Right lobe of liver (tissue), 6 donors: ENCODE data around the gene FAM50A. TPM values are rescaled to one million over a fixed set of nuclear protein-coding genes. Genes with fewer than 3 reads are reported as not detected.
"Not testable (repeated sequence)": the region's sequence is repeated elsewhere in the genome, so short reads cannot be mapped to it uniquely, and the experiment has no call there.

Source experiments
- ATAC-seq, 4 donors: fragments of 200-7000 bp; cut with Tn5 transposase; one replicate each; pipeline ENCODE4 v1.9.1; 2020; ENCODE audit warnings: mild to moderate bottlenecking in 4 of 4, moderate library complexity in 4 of 4
- DNase-seq, 3 donors: peaks; one replicate each; pipeline ENCODE4 v3.0.0-alpha.2; 2020
- H3K27ac ChIP-seq, 3 donors: fragments of 200-600 bp; one replicate each; pipeline ENCODE4 v1.8.0; 2022
- H3K27me3 ChIP-seq, 2 donors: fragments of 200-600 bp; one replicate each; pipeline ENCODE4 v1.8.0; 2022
- H3K36me3 ChIP-seq, 4 donors: fragments of 200-600 bp; sonication (generic) in 1 of 4; one replicate each; pipeline versions ENCODE4 v1.5.1 to v1.8.0; 2017 to 2022; ENCODE audit warnings: control low read depth in 1 of 4
- H3K4me1 ChIP-seq, 4 donors: fragments of 200-600 bp; sonication (generic) in 1 of 4; one replicate each; pipeline versions ENCODE4 v1.5.1 to v1.8.0; 2017 to 2022; ENCODE audit warnings: control low read depth in 1 of 4
- H3K4me3 ChIP-seq, 3 donors: fragments of 200-600 bp; one replicate each; pipeline ENCODE4 v1.8.0; 2022
- H3K9me3 ChIP-seq, 4 donors: fragments of 200-600 bp; sonication (generic) in 1 of 4; one replicate each; pipeline versions ENCODE4 v1.5.1 to v1.8.0; 2017 to 2022; ENCODE audit warnings: control low read depth in 1 of 4
- POLR2A ChIP-seq: fragments of 450-650 bp; IDR thresholded peaks from one replicate; pipeline ENCODE4 v1.6.1; 2017; ENCODE audit warnings: antibody characterized with exemption, mild to moderate bottlenecking
- WGBS: methylation state at CpG from one replicate; pipeline ENCODE4 v1.1.6; 2018; ENCODE audit warnings: low coverage, low lambda C conversion rate; ENCODE audit not compliant: insufficient coverage; ENCODE audit errors: missing lambda C conversion rate; 5-methylcytosine and 5-hydroxymethylcytosine counted together
- intact Hi-C, 2 donors: fragments of 100-400 bp; cut with DNase I; formaldehyde crosslinking; loops; one replicate each; pipeline versions ENCODE4 v1.11.2 to v1.14.1; 2022
- microRNA-seq, 2 donors: library from miRNA; unstranded; fragments of <30 nt; microRNA quantifications; one replicate each; pipeline ENCODE4, GENCODE V29; 2019 to 2020
- small RNA-seq, 2 experiments: library from RNA; depleted of rRNA; stranded (forward); fragments of <200 nt; gene quantifications; one replicate each; pipeline ENCODE3, GENCODE V24; 2016
- total RNA-seq, 6 experiments: library from RNA; depleted of rRNA in 2 of 6; stranded (reverse); fragments of >200 nt in 2 of 6; fragmentation: NEBNext Ultra II Directional in 3 of 6; extraction: Animal tissue kit (Norgen Biotek cat#: 25700) in 3 of 6; gene quantifications; one replicate each; pipeline versions ENCODE4 v1.1.0 to v1.2.4, GENCODE V29; 2016 to 2023
- TF ChIP-seq, protein P1 (sequence below), 4 donors: fragments of 200-600 bp in 3 of 4; fragments of 450-650 bp in 1 of 4; IDR thresholded peaks; one replicate each; pipeline versions ENCODE4 v1.5.1 to v1.8.0; 2016 to 2022; ENCODE audit warnings: antibody characterized with exemption in 4 of 4, mild to moderate bottlenecking in 2 of 4
- donor health status: DM: no; HTN: yes; CAD: no.
- donor health status: DM: no; HTN: no; CAD: no.
- donor health status: DM: no; HTN: no; CAD: no.
- donor health status: DM: no; HTN: yes; CAD: no.
- donor health status: DM: no; HTN: yes; CAD: no.

Gene FAM50A
- total RNA-seq, 6 experiments from 2014 or later: 19.2 to 36.8 (median 21.9) TPM

DNA sequence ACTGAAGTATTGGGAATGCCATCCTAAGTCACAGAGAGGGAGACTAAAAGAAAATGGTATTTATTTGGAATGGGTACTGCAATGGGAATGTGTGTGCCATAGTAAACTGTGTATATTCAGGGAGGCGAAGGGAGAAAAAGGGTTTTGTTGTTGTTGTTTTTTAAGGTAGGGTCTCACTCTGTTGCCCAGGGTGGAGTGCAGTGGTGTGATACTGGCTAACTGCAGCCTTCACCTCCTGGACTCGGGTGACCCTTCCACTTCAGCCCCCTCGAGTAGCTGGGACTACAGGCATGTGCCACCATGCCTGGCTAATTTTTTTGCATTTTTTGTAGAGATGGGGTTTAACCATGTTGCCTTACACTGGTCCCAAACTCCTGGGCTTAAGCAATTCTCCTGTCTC lies 50.8 kb downstream of the FAM50A start:
- no peak for DNase-seq
- Histone ChIP-seq H3K9me3 (no peaks in the 10 kb centered on the region), H3K4me1 (no peaks in the 10 kb centered on the region), H3K27ac (no peak overlapping the region), H3K4me3 (no peak overlapping the region), H3K27me3 (peaks cover 0 to 4% of the 10 kb centered on the region in 2 donors), H3K36me3 (no peaks in the 10 kb centered on the region)
- intact Hi-C loops: no loop called here
- ATAC-seq: no peak
- WGBS: 43% methylated on average over 1 of the region's 3 CpGs
- TF ChIP-seq, protein P1, sequence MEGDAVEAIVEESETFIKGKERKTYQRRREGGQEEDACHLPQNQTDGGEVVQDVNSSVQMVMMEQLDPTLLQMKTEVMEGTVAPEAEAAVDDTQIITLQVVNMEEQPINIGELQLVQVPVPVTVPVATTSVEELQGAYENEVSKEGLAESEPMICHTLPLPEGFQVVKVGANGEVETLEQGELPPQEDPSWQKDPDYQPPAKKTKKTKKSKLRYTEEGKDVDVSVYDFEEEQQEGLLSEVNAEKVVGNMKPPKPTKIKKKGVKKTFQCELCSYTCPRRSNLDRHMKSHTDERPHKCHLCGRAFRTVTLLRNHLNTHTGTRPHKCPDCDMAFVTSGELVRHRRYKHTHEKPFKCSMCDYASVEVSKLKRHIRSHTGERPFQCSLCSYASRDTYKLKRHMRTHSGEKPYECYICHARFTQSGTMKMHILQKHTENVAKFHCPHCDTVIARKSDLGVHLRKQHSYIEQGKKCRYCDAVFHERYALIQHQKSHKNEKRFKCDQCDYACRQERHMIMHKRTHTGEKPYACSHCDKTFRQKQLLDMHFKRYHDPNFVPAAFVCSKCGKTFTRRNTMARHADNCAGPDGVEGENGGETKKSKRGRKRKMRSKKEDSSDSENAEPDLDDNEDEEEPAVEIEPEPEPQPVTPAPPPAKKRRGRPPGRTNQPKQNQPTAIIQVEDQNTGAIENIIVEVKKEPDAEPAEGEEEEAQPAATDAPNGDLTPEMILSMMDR (IDR thresholded peaks at IDR 0.05): no peak
- no peak for TF ChIP-seq POLR2A

DNA sequence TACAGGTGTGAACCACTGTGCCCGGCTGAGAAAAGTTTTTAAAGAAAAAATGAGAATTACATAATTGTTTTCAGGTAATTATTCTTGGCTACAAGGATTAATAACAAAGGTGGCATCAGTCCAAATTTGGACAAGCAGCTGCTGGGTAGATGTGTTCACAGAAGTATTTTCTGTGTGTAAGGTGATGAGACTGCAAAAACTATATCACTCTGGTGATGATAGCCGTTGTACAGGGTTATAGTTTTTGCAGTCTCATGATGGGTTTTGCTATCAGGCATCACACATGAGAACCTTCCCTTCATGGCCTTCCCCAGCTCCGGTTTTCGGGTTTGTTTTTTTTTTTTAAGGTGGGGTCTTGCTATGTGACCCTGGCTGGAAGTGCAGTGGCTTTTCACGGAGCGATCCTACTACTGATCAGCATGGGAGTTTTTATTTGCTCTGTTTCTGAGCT lies 51.6 kb downstream of the FAM50A start:
- intact Hi-C loops: no loop called here
- WGBS: 59% methylated on average over 4 of the region's 6 CpGs

DNA sequence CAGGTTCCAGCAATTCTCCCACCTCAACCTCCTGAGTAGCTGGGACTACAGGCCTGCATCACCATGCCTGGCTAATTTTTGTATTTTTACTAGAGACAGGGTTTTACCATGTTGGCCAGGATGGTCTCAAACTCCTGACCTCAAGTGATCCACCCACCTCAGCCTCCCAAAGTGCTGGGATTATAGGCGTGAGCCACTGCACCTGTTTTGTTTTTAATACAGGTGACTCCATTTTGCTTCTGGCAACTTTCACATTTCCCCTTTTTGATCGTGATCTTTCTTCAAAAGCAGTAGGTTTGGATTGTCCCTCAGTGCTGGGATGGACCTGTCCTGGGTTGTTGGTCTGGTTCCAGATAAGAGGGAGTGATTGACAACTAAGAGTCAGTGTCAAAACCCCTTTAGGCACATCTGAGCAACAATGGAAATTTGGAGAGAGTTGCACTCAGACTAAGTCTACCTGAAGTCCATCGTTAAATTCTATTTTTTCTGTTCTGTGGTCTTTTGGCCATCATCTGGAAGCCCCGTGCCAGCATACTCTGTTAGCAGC lies 52.7 kb downstream of the FAM50A start:
- WGBS: 68% methylated on average over 4 of the region's 4 CpGs
- intact Hi-C loops, H3K27ac ChIP-seq, ATAC-seq, H3K4me1 ChIP-seq, H3K27me3 ChIP-seq, H3K9me3 ChIP-seq, DNase-seq, H3K4me3 ChIP-seq, H3K36me3 ChIP-seq: not testable (repeated sequence)

More for the DNA sequence above, 51.6 kb downstream of the FAM50A start:
- Histone ChIP-seq H3K4me3 (no peak overlapping the region), H3K4me1 (no peaks in the 10 kb centered on the region), H3K27ac (no peak overlapping the region), H3K36me3 (no peaks in the 10 kb centered on the region), H3K9me3 (no peaks in the 10 kb centered on the region), H3K27me3 (peaks cover 0 to 4% of the 10 kb centered on the region in 2 donors)
- TF ChIP-seq POLR2A: no peak
- TF ChIP-seq, protein P1 (IDR thresholded peaks at IDR 0.05): no peak
- DNase-seq (no peak), ATAC-seq (no peak)

Small RNA genes lying within 50 kb of the gene (microRNA-seq; reads per million reads assigned to microRNA genes)
- 0.29 to 1.9 reads per million in 2 donors for gene MIR6858

Small RNA genes lying within 50 kb of the gene (small RNA-seq; reads per million reads assigned to genes)
- 0 reads per million in 2 experiments for gene MIR6858
- 0 reads per million in 2 experiments for gene RN7SL697P
- 0 reads per million in 2 experiments for gene SNORA70

Other genes starting within 250 kb of the FAM50A start
- gene OPN1MW2, start 224.4 kb upstream of the FAM50A start, total RNA-seq: not detected
- not detected for gene OPN1MW3, start 186.6 kb upstream of the FAM50A start, total RNA-seq
- not detected for gene TEX28, start 149.0 kb upstream of the FAM50A start, total RNA-seq
- gene TKTL1, start 148.3 kb upstream of the FAM50A start, total RNA-seq: under 1 TPM in 1 of 6 experiments, not detected in 5; 0.06 TPM
- gene FLNA, start 69.5 kb upstream of the FAM50A start, total RNA-seq: 100 to 1,000 TPM in 1 of 6 experiments, 10 to 100 TPM in 5; 46.8 to 124 (median 82.6) TPM
- gene EMD, start 64.8 kb upstream of the FAM50A start, total RNA-seq: 10 to 100 TPM; 19.8 to 28.8 (median 24.2) TPM
- gene RPL10, start 45.8 kb upstream of the FAM50A start, total RNA-seq: 1,000 to 10,000 TPM in 5 of 6 experiments, 100 to 1,000 TPM in 1; 899 to 1,899 (median 1,157) TPM
- 10 to 100 TPM; 11.7 to 19.5 (median 14.9) TPM for gene DNASE1L1, start 34.9 kb upstream of the FAM50A start, total RNA-seq
- 10 to 100 TPM; 12.6 to 23.0 (median 17.3) TPM for gene TAFAZZIN, start 32.6 kb upstream of the FAM50A start, total RNA-seq
- gene ATP6AP1, start 15.5 kb upstream of the FAM50A start, total RNA-seq: 10 to 100 TPM; 26.5 to 41.4 (median 32.4) TPM
- gene GDI1, start 7.0 kb upstream of the FAM50A start, total RNA-seq: 10 to 100 TPM; 26.8 to 37.7 (median 30.9) TPM
- gene PLXNA3, start 14.1 kb downstream of the FAM50A start, total RNA-seq: 10 to 100 TPM in 1 of 6 experiments, 1 to 10 TPM in 5; 1.3 to 22.8 (median 2.6) TPM
- gene LAGE3, start 35.1 kb downstream of the FAM50A start, total RNA-seq: 10 to 100 TPM in 4 of 6 experiments, 1 to 10 TPM in 2; 8.4 to 24.9 (median 10.8) TPM
- gene UBL4A, start 42.5 kb downstream of the FAM50A start, total RNA-seq: 10 to 100 TPM; 12.6 to 34.8 (median 15.5) TPM
- gene SLC10A3, start 46.5 kb downstream of the FAM50A start, total RNA-seq: 10 to 100 TPM in 1 of 6 experiments, 1 to 10 TPM in 5; 3.0 to 15.2 (median 5.1) TPM
- 10 to 100 TPM; 23.5 to 44.2 (median 34.9) TPM for gene FAM3A, start 72.1 kb downstream of the FAM50A start, total RNA-seq
- gene G6PD, start 102.7 kb downstream of the FAM50A start, total RNA-seq: 10 to 100 TPM in 1 of 6 experiments, 1 to 10 TPM in 5; 3.3 to 10.1 (median 7.5) TPM
- 10 to 100 TPM; 32.8 to 83.3 (median 46.5) TPM for gene IKBKG, start 103.5 kb downstream of the FAM50A start, total RNA-seq
- not detected for gene CTAG1A, start 141.0 kb downstream of the FAM50A start, total RNA-seq
- not detected for gene CTAG1B, start 175.1 kb downstream of the FAM50A start, total RNA-seq
- not detected for gene CTAG2, start 209.4 kb downstream of the FAM50A start, total RNA-seq